Keratinocyte (primary cell): Measurements from ENCODE around the gene ANKRD16. TPM values are rescaled to one million over a fixed set of nuclear protein-coding genes. Genes with fewer than 3 reads are reported as not detected.

Experiments used
- DNase-seq: peaks from one replicate; pipeline ENCODE4 v3.0.0-alpha.2; 2011; ENCODE audit warnings: low read depth, missing footprints, low spot score
- FAIRE-seq: peaks from 2 replicates; lab custom pipeline; 2011; peaks lifted over from hg19 to GRCh38; lab: Jason Lieb, UNC
- H2AFZ ChIP-seq: 2 replicates; pipeline ENCODE4 v1.6.0; 2012; ENCODE audit warnings: low read length, control low read depth, inconsistent platforms; ENCODE audit not compliant: control insufficient read depth
- H3K27ac ChIP-seq: 2 replicates; pipeline ENCODE4 v1.5.1; 2011; ENCODE audit warnings: low read length; ENCODE audit not compliant: control insufficient read depth, insufficient read depth
- H3K27me3 ChIP-seq: 3 replicates; pipeline ENCODE4 v1.6.0; 2011; ENCODE audit warnings: low read length; ENCODE audit not compliant: control insufficient read depth, insufficient read depth; ENCODE audit errors: extremely low read depth
- H3K36me3 ChIP-seq, 2 experiments: 2 replicates in 1 of 2; 3 replicates in 1 of 2; pipeline ENCODE4 v1.5.1; 2011; ENCODE audit warnings: low read length in 2 of 2, mild to moderate bottlenecking in 1 of 2; ENCODE audit not compliant: control insufficient read depth in 2 of 2, insufficient read depth in 2 of 2; ENCODE audit errors: extremely low read depth in 1 of 2
- H3K4me1 ChIP-seq: 3 replicates; pipeline ENCODE4 v1.5.1; 2011; ENCODE audit warnings: low read length; ENCODE audit not compliant: control insufficient read depth, insufficient read depth; ENCODE audit errors: extremely low read depth
- H3K4me2 ChIP-seq: 3 replicates; pipeline ENCODE4 v1.6.0; 2011; ENCODE audit warnings: low read depth, low read length; ENCODE audit not compliant: control insufficient read depth, insufficient read depth; ENCODE audit errors: extremely low read depth
- H3K4me3 ChIP-seq, 3 experiments: fragments of 200-600 bp in 1 of 3; sonication (generic) in 1 of 3; 2 replicates in 2 of 3; 3 replicates in 1 of 3; pipeline ENCODE4 v1.5.1; 2011 to 2016; ENCODE audit warnings: low read length in 3 of 3, mild to moderate bottlenecking in 3 of 3, control low read depth in 2 of 3, inconsistent platforms in 1 of 3, low read depth in 1 of 3, mixed read lengths in 1 of 3, mixed run types in 1 of 3, moderate library complexity in 1 of 3; ENCODE audit not compliant: control insufficient read depth in 2 of 3, insufficient read depth in 2 of 3; ENCODE audit errors: extremely low read depth in 1 of 3
- H3K79me2 ChIP-seq: 2 replicates; pipeline ENCODE4 v1.6.0; 2012; ENCODE audit warnings: low read length; ENCODE audit not compliant: control insufficient read depth, insufficient read depth
- H3K9ac ChIP-seq: 3 replicates; pipeline ENCODE4 v1.6.0; 2011; ENCODE audit warnings: low read length; ENCODE audit not compliant: control insufficient read depth, insufficient read depth; ENCODE audit errors: extremely low read depth
- H3K9me1 ChIP-seq: 3 replicates; pipeline ENCODE4 v1.6.0; 2011; ENCODE audit warnings: low read length; ENCODE audit not compliant: control insufficient read depth, insufficient read depth; ENCODE audit errors: extremely low read depth
- H3K9me3 ChIP-seq: 2 replicates; pipeline ENCODE4 v1.5.1; 2012; ENCODE audit warnings: low read depth, low read length; ENCODE audit not compliant: control insufficient read depth
- H4K20me1 ChIP-seq: 3 replicates; pipeline ENCODE4 v1.6.0; 2011; ENCODE audit warnings: low read length; ENCODE audit not compliant: control insufficient read depth, insufficient read depth; ENCODE audit errors: extremely low read depth
- CTCF ChIP-seq, 3 experiments: IDR thresholded peaks in 1 of 3; conservative IDR thresholded peaks in 1 of 3; optimal IDR thresholded peaks in 1 of 3; 2 replicates in 2 of 3; 3 replicates in 1 of 3; pipeline versions ENCODE3 to v1.5.1; 2011; ENCODE audit warnings: low read length in 3 of 3, mild to moderate bottlenecking in 3 of 3, moderate library complexity in 2 of 3, control low read depth in 1 of 3, inconsistent platforms in 1 of 3; ENCODE audit not compliant: insufficient read depth in 2 of 3; ENCODE audit errors: extremely low read depth in 1 of 3
- EZH2 ChIP-seq: IDR thresholded peaks from one replicate; pipeline ENCODE4 v1.6.1; 2012; ENCODE audit warnings: inconsistent platforms, mild to moderate bottlenecking, low read length, moderate library complexity
- dilution Hi-C: fragments of 300-500 bp; cut with MboI; formaldehyde crosslinking; loops from one replicate; pipeline ENCODE4 v1.7.0; 2020; ENCODE audit warnings: low sequenced_read_pairs; ENCODE audit not compliant: extremely low pct_ligation_motif_present
- polyA plus RNA-seq, 5 experiments: library from polyadenylated mRNA; depleted of rRNA in 3 of 5; stranded (reverse) in 3 of 5; stranded (forward) in 1 of 5; unstranded in 1 of 5; fragments of >200 nt; gene quantifications; 1 replicate in 1 of 5; 2 replicates in 3 of 5; 3 replicates in 1 of 5; pipeline versions ENCODE4 v1.2.1 to v1.2.3, GENCODE V29; 2011 to 2012; ENCODE audit warnings: missing spikeins in 2 of 5, low read depth in 1 of 5, low replicate concordance in 1 of 5

The ANKRD16 gene
- polyA plus RNA-seq, 1 donor (not counting 4 experiments of a cell fraction or from before 2014, with no cell fraction given) = 6.2 TPM

GRCh38 chr10:5843686-5844344 lies 45.9 kb downstream of the ANKRD16 start:
- no peaks in the 10 kb centered on the region for H3K9me3 ChIP-seq
- H3K4me3 ChIP-seq = no peak overlapping the region
- FAIRE-seq (no peak), DNase-seq (no peak)
- no peaks in the 10 kb centered on the region for H3K9me1 ChIP-seq
- H3K4me2 ChIP-seq = no peak overlapping the region
- dilution Hi-C loops = no loop called here
- TF ChIP-seq CTCF (optimal IDR thresholded peaks at IDR 0.05 in 1 of 3, IDR thresholded peaks at IDR 0.05 in 1 of 3, conservative IDR thresholded peaks at IDR 0.05 in 1 of 3; ENCODE audit: extremely low read depth in 1 of 3, insufficient read depth in 2 of 3, low read length in 3 of 3) = no peak
- TF ChIP-seq EZH2 = no peak
- no peaks in the 10 kb centered on the region for H3K36me3 ChIP-seq
- no peak overlapping the region for H2AFZ ChIP-seq
- no peak overlapping the region for H3K9ac ChIP-seq
- H3K27ac ChIP-seq = no peak overlapping the region
- no peaks in the 10 kb centered on the region for H3K79me2 ChIP-seq
- no peaks in the 10 kb centered on the region for H3K27me3 ChIP-seq
- no peaks in the 10 kb centered on the region for H4K20me1 ChIP-seq
- H3K4me1 ChIP-seq = no peaks in the 10 kb centered on the region

GRCh38 chr10:5841965-5842364 lies 47.7 kb downstream of the ANKRD16 start:
- Histone ChIP-seq H3K79me2 (no peaks in the 10 kb centered on the region), H4K20me1 (no peaks in the 10 kb centered on the region), H3K27ac (no peak overlapping the region), H3K4me2 (no peak overlapping the region), H3K4me3 (no peak overlapping the region), H3K9me1 (no peaks in the 10 kb centered on the region), H2AFZ (no peak overlapping the region), H3K4me1 (no peaks in the 10 kb centered on the region), H3K9me3 (no peaks in the 10 kb centered on the region), H3K27me3 (no peaks in the 10 kb centered on the region), H3K9ac (no peak overlapping the region), H3K36me3 (no peaks in the 10 kb centered on the region)
- dilution Hi-C loops = no loop called here
- FAIRE-seq (no peak), DNase-seq (no peak)
- TF ChIP-seq CTCF (optimal IDR thresholded peaks at IDR 0.05 in 1 of 3, IDR thresholded peaks at IDR 0.05 in 1 of 3, conservative IDR thresholded peaks at IDR 0.05 in 1 of 3; ENCODE audit: extremely low read depth in 1 of 3, insufficient read depth in 2 of 3, low read length in 3 of 3) (no peak), EZH2 (no peak)
